ENCODE results near the gene SPTLC3. TPM values are rescaled to one million over a fixed set of nuclear protein-coding genes. Genes with fewer than 3 reads are reported as not detected.
"Not testable (repeated sequence)": the region's sequence is repeated elsewhere in the genome, so short reads cannot be mapped to it uniquely, and the experiment has no call there.

The SPTLC3 gene
- total RNA-seq, 2 experiments from 2014 or later: 1.1 to 1.2 TPM

DNA sequence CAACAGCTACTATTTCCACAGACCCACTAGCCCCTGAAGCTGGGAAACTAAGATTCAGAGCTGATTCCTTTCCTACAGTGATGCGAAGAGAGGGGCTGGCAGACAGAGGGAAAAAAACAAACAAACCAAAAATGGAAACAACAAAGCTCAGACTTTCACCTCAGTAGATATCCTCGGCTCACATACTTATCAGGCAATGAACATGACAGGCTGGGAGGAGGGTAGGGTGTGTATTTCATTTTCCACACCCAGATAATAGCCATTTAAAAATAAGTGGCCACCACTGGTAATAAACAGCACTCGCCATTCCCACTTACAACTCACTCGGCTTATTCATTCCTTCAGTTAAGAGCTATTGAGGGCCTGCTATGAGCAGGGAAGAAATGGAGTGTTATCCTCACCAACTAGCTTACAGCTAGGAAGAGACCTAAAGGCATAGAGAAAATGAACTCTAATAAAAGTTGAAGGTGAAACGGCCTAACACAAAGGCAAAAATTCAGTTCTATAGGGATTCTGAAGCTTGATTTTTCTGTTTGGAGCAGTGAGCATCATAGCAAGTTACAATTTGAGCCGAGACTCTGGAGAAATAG, 32.0 kb upstream of the SPTLC3 start:
- H3K4me3 Mint-ChIP-seq: no peak overlapping the region
- POLR2A ChIA-PET: no interaction called here
- H3K27ac Mint-ChIP-seq: no peak overlapping the region
- CTCF ChIA-PET: no interaction called here
- H3K36me3 Mint-ChIP-seq (ENCODE audit: low read depth): no peaks in the 10 kb centered on the region
- DNase-seq: no peak
- no peaks in the 10 kb centered on the region for H3K4me1 Mint-ChIP-seq
- H3K9me3 Mint-ChIP-seq: no peaks in the 10 kb centered on the region
- peaks cover 3% of the 10 kb centered on the region for H3K27me3 Mint-ChIP-seq

DNA sequence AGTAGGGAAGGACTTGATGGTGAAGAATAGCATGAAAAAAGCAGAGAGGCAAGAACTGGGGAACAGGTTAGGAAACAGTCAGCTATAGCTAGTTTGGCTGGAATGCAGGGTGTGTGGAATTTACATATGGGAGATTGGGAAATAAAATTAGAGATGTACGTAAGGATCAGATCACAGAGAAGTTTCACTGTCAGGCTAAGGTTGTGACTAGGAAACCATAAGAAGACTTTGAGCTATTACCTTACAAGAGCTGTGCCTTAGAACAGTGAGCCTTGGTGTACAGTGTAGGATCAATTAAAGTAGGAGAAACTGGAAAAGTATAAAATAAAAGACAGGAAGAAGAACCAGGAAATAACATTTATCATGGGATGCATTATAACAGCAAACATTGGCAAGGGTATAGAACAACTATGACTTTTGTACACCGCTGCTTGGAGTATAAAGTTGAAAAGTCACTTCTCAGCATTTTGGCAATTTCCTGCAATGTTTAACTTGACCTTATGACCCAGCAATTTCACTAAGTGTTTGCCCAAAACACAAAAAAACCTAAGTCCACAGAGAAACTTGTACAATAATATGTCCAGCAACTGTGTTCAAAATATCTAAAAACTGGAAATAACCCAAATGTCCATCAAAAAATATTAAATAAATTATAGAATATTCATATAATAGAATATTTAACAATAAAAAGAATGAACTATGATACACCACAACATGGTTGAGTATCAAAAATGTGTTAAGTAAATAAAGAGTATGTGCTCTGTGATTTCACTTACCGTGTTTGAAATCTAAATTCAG, 31.2 kb upstream of the SPTLC3 start:
- CTCF ChIA-PET: no interaction called here
- Mint-ChIP-seq H3K4me1 (no peaks in the 10 kb centered on the region), H3K27me3 (peaks cover 3% of the 10 kb centered on the region), H3K27ac (no peak overlapping the region), H3K4me3 (no peak overlapping the region), H3K9me3 (no peaks in the 10 kb centered on the region), H3K36me3 (ENCODE audit: low read depth) (no peaks in the 10 kb centered on the region)
- POLR2A ChIA-PET: no interaction called here
- DNase-seq: no peak

DNA sequence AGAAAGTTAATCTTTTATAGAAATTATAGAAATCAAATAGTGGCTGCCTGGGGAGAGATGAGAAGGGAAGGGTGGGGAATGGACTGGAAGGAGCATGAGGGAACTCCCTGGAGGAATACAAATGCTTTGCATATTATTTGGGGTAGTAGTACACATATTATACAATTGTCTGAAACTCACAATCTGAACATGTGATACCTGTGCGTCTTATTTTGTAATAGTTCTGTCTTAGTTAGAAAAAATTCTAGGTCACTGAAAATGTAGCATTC, 30.7 kb upstream of the SPTLC3 start:
- H3K4me3 Mint-ChIP-seq: no peak overlapping the region
- CTCF ChIA-PET: no interaction called here
- POLR2A ChIA-PET: no interaction called here
- no peaks in the 10 kb centered on the region for H3K36me3 Mint-ChIP-seq (ENCODE audit: low read depth)
- no peaks in the 10 kb centered on the region for H3K4me1 Mint-ChIP-seq
- H3K9me3 Mint-ChIP-seq: no peaks in the 10 kb centered on the region
- H3K27me3 Mint-ChIP-seq: peaks cover 3% of the 10 kb centered on the region
- DNase-seq: no peak
- no peak overlapping the region for H3K27ac Mint-ChIP-seq

DNA sequence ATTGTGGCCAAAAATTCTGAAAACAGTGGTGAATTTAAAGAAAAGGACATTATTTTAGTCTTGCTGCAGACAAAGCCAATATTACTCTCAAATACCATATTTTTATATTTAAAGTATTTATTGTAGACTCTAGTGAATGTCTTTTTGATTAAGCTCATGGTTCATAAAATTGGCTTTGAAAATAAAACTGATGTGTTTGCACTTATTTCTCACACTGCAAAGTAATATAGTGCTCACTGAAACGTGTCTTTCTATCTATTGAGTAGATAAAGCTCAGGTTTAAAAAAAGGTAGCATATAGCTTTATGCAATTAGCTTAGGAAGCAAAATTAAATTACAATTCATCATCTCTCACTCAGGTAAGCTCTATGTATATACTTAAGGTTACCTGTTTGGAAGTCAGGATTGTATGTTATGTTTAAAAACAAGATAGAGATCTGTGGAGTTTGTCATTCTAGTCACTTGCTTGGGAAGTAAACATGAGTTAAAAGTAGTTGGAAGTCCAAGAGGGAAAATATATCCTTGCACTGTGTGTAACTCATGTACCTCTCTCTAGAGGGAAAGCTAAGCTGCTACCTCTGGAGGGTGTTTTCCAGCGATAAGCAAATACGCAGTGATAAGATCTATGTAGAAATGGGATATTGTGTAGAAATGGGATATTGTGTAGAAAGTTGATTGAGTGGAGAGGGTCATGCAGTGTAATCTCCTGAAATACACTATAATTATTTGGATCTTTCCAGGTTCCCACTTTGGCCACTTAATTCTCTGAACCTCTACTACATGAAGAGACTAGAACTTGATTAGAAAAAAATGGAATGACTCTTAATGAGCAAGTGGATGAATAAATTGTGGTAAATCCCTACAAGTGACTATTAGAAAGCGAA, 29.9 kb upstream of the SPTLC3 start:
- H3K36me3 Mint-ChIP-seq (ENCODE audit: low read depth): no peaks in the 10 kb centered on the region
- no peaks in the 10 kb centered on the region for H3K27me3 Mint-ChIP-seq
- POLR2A ChIA-PET: no interaction called here
- peaks cover under 1% of the 10 kb centered on the region for H3K4me1 Mint-ChIP-seq
- H3K9me3 Mint-ChIP-seq: no peaks in the 10 kb centered on the region
- DNase-seq: no peak
- H3K27ac Mint-ChIP-seq: no peak overlapping the region
- CTCF ChIA-PET: no interaction called here
- H3K4me3 Mint-ChIP-seq: no peak overlapping the region

DNA sequence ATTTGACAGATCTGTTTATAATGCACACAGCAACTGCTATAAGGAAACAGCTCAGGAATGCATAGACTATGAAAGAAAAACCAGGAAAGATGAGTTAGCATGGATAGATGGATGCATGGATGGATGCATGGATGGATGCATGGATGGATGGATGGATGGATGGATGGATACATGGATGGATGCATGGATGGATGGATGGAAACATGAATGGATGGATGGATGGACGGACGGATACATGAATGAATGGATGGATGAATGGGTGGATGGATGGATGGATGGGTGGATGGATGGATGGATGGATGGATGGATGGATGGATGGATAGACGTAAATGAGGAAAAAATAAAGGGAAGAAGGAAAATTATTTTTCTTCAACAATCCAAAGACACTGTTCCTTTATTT, 29.1 kb upstream of the SPTLC3 start:
- H3K36me3 Mint-ChIP-seq (ENCODE audit: low read depth); H3K9me3 Mint-ChIP-seq; H3K27me3 Mint-ChIP-seq; CTCF ChIA-PET; H3K4me1 Mint-ChIP-seq; H3K27ac Mint-ChIP-seq; H3K4me3 Mint-ChIP-seq; POLR2A ChIA-PET; DNase-seq: not testable (repeated sequence)

DNA sequence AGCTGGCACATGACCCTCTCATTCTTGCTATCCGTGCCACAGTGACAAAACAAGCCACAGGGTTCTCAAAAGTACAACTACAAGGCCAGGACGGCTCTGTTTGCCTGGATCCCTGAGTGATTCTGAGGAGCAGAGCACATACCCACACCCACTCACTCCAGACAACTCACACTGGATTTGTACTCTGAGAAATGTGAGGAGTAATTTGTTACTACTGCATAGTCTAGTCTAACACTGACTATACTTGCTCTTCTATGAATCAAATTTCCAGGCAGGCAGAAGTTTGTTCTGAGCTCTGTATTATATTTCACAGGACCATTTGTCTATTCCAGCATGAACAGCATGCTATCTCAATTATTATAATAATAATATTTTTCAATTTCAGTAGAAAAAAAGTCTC, 26.7 kb upstream of the SPTLC3 start:
- Mint-ChIP-seq H3K27ac (no peak overlapping the region), H3K4me1 (peaks cover 3% of the 10 kb centered on the region), H3K9me3 (no peaks in the 10 kb centered on the region), H3K36me3 (ENCODE audit: low read depth) (no peaks in the 10 kb centered on the region), H3K27me3 (no peaks in the 10 kb centered on the region), H3K4me3 (no peak overlapping the region)
- POLR2A ChIA-PET: no interaction called here
- no peak for DNase-seq
- CTCF ChIA-PET: no interaction called here

DNA sequence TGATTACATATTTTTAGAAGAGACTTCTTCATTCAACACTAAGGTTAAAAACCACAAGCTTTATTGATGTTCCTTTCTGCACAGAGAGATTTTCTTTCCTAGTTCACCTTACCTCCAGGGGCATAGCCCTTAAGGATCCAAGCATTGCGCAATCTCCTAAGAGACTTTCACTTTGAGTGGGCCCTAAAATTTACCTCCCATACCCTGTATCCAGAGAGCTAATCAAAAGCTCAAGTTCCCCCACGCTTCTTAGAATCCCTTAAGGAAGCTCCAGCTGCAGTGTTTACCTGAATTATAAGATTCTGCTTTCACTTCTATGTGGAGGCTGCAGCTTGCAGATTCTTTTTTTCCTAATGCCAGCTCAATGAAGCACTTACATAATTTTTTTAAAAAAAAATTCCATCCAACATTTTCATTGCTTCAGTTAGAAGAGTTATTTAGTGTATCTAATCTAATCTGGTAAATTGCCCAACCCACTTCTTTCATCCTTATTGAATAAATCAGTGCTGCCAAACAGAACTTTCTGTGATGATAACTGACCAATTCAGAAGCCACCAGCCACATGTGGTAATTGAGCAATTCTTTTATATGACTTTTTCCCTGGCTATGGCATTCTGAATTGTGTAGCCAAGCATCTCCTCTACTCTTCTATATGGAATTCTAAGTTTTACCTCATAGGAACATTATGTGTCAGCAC, 24.6 kb upstream of the SPTLC3 start:
- H3K36me3 Mint-ChIP-seq (ENCODE audit: low read depth): no peaks in the 10 kb centered on the region
- no peaks in the 10 kb centered on the region for H3K27me3 Mint-ChIP-seq
- POLR2A ChIA-PET: no interaction called here
- DNase-seq: no peak
- no peak overlapping the region for H3K4me3 Mint-ChIP-seq
- peaks cover 3% of the 10 kb centered on the region for H3K4me1 Mint-ChIP-seq
- CTCF ChIA-PET: no interaction called here
- no peaks in the 10 kb centered on the region for H3K9me3 Mint-ChIP-seq
- no peak overlapping the region for H3K27ac Mint-ChIP-seq

DNA sequence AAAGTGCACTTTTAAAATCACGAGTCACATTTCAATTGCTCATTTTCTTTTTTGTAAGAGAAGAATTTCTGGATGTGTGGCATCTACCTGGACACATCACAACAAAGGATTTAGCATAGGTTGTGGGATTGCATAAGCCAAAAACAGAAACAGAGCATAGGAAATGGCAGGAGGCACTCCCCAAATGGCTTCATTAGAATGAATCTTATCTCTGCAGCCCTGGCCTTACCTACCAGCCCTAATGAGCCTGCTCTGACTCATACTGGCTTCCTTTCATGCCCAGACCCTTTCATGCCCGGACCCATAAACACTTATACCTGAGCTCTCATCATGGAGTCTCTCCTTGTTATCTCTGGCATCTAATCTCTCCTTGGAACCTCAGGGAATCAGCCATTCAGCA, 23.9 kb upstream of the SPTLC3 start:
- ChIA-PET CTCF (no interaction called here), POLR2A (no interaction called here)
- no peak for DNase-seq
- Mint-ChIP-seq H3K27ac (no peak overlapping the region), H3K27me3 (no peaks in the 10 kb centered on the region), H3K9me3 (no peaks in the 10 kb centered on the region), H3K4me3 (no peak overlapping the region), H3K4me1 (peaks cover 3% of the 10 kb centered on the region), H3K36me3 (ENCODE audit: low read depth) (no peaks in the 10 kb centered on the region)

DNA sequence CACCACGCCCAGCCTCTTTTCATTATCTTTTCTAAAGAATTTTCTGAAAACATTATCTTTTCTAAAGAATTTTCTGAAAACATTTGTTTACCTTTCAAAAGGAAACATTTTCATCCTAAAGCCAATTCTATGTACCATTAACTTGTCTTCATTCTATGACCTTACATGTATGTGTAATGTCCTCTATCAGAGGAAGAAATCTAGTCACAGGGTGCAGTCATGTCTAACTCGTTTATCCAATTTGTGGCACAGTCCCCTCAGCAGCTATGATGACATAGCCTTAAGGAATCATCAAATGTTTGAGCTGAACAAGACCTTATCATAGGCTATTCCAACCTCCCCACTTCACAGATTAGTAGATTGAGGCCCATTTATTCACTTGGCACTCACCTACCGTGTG, 21.5 kb upstream of the SPTLC3 start:
- DNase-seq: no peak

DNA sequence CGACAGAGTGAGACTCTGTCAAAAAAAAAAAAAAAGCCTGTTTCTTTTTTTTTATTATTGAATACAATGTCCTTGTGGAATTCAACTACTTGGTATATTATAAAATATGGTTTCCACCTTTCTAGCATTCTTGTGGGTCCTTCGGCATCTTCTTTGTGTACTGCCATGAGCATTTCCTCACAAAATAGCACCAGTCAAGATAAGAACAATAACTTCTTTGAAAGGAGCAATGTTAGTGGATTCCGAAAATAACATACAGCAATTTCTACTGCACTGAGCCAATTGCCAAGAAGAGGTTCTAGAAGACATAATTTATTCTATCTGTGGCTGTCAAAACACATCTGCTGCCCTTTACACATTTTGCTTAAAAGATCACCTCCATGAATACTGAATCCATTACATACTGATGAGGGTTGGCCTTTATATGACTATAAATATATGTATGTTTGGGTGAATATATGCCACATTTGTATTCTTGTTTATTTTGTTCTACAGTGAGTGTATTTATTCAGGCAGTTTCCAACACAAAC, 19.1 kb upstream of the SPTLC3 start:
- H3K4me1 Mint-ChIP-seq: no peaks in the 10 kb centered on the region
- peaks cover 1% of the 10 kb centered on the region for H3K9me3 Mint-ChIP-seq
- ChIA-PET POLR2A (no interaction called here), CTCF (no interaction called here)
- peaks cover 1% of the 10 kb centered on the region for H3K27me3 Mint-ChIP-seq
- no peak overlapping the region for H3K4me3 Mint-ChIP-seq
- no peaks in the 10 kb centered on the region for H3K36me3 Mint-ChIP-seq (ENCODE audit: low read depth)
- DNase-seq: no peak
- H3K27ac Mint-ChIP-seq: no peak overlapping the region

More for the DNA sequence above, 21.5 kb upstream of the SPTLC3 start:
- no peak overlapping the region for H3K27ac Mint-ChIP-seq
- CTCF ChIA-PET: no interaction called here
- peaks cover 1% of the 10 kb centered on the region for H3K27me3 Mint-ChIP-seq
- H3K9me3 Mint-ChIP-seq: no peaks in the 10 kb centered on the region
- H3K36me3 Mint-ChIP-seq (ENCODE audit: low read depth): no peaks in the 10 kb centered on the region
- POLR2A ChIA-PET: no interaction called here
- H3K4me3 Mint-ChIP-seq: no peak overlapping the region
- H3K4me1 Mint-ChIP-seq: peaks cover 3% of the 10 kb centered on the region

DNA sequence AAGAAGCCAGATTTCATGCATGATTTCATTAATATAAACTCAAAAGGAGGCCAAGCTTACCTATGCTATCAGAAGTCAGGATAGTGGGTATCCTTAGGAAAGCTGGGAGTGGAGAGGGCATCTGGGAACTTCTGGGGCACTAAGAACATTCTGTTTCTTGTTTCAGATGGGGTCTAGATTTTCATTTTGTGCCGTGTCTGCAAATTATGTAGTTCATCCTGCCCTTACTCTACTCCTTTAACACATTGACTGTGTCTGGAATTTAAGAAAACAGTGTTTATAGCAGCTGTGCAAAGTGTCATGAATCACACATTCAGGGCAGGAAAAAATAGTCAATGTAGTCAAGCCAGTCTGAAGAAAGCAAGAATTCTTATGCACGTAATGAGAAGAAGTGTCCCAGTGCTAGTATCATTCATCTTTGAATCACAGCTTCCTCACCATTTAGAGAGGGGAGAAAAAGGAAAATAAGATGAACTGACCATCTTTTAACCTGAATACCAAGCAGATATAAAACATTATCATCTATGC, 11.6 kb upstream of the SPTLC3 start:
- H3K4me1 Mint-ChIP-seq: no peaks in the 10 kb centered on the region
- H3K4me3 Mint-ChIP-seq: no peak overlapping the region
- CTCF ChIA-PET: no interaction called here
- H3K36me3 Mint-ChIP-seq (ENCODE audit: low read depth): no peaks in the 10 kb centered on the region
- no peak overlapping the region for H3K27ac Mint-ChIP-seq
- no peak for DNase-seq
- peaks cover 4% of the 10 kb centered on the region for H3K9me3 Mint-ChIP-seq
- no peaks in the 10 kb centered on the region for H3K27me3 Mint-ChIP-seq
- POLR2A ChIA-PET: no interaction called here

DNA sequence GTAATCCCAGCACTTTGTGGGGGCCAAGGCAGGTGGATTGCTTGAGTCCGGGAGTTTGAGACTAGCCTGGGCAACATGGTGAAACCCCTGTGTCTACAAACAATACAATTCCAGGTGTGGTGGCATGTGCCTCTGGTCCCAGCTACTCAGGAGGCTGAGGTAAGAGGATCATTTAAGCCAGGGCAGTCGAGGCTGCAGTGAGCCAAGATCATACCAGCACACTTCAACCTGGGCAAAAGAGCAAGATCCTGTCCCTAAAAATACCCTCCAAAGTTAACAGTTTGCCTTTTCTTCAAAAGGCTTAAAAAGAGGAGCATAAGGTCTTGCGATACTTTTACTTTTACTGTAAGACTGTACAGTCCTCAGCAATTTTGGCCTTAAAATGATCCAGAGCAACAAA, 10.7 kb upstream of the SPTLC3 start:
- no peak for DNase-seq
- ChIA-PET CTCF (no interaction called here), POLR2A (no interaction called here)
- Mint-ChIP-seq H3K36me3 (ENCODE audit: low read depth) (no peaks in the 10 kb centered on the region), H3K9me3 (peaks cover 4% of the 10 kb centered on the region), H3K4me1 (no peaks in the 10 kb centered on the region), H3K27ac (no peak overlapping the region), H3K27me3 (no peaks in the 10 kb centered on the region), H3K4me3 (no peak overlapping the region)

DNA sequence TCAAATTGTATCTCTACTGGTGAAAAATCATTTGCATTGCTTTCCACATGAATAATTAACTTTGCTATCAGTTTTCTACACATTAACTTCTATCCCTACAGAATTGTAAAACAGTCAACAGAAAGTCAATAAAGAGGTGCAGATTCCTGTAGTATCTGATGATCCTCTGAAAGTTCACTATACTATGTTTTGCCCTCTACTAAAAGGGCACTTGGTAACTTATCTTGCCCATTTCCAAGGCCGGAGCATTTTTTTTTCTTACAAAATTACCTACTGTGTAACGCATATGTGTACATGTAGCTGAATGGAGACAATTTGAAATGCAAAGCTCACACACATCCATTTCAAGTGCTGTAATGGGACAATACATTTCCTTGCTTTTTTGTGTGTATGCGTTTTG, 9.6 kb upstream of the SPTLC3 start:
- no peak for DNase-seq
- Mint-ChIP-seq H3K9me3 (peaks cover 4% of the 10 kb centered on the region), H3K4me3 (no peak overlapping the region), H3K27ac (no peak overlapping the region), H3K36me3 (ENCODE audit: low read depth) (no peaks in the 10 kb centered on the region), H3K4me1 (no peaks in the 10 kb centered on the region), H3K27me3 (no peaks in the 10 kb centered on the region)
- ChIA-PET POLR2A (no interaction called here), CTCF (no interaction called here)

All from activated CD4-positive, alpha-beta T cell treated with anti-CD3 and anti-CD28 coated beads, Interleukin-2, amount 10 ng/mL, durations not matched to agents 7 days and 5 days (primary cell).